ENCODE measurements around the gene SLC7A7. TPM values are rescaled to one million over a fixed set of nuclear protein-coding genes. Genes with fewer than 3 reads are reported as not detected.
A peak's percentile ranks its signal among the peaks of the same experiment; 100 is the strongest.

The SLC7A7 gene
- total and polyA plus RNA-seq, 10 of the 15 experiments (the other 5 are each of a cell fraction or from before 2014, with no cell fraction given) = 27.8 to 79.2 (median 50.8) TPM

- TF ChIP-seq EP300 (IDR thresholded peaks at IDR 0.05; ENCODE audit: borderline replicate concordance in 1 of 2, control insufficient read depth in 1 of 2, low read depth in 2 of 2, low read length in 2 of 2) (0 out of 4 replicates have a peak, but pooled peaks of 1 of the 2 experiments have one; percentile 11), EZH2 (IDR thresholded peaks at IDR 0.05; ENCODE audit: borderline replicate concordance, control insufficient read depth, low read depth, low read length) (no peak), KAT2A (conservative IDR thresholded peaks at IDR 0.05; ENCODE audit: control insufficient read depth, low read depth, low read length) (no peak), CREB1 (IDR thresholded peaks at IDR 0.05; ENCODE audit: low read depth) (no peak), RFX5 (IDR thresholded peaks at IDR 0.05; ENCODE audit: low read depth, low read length) (no peak), NBN (IDR thresholded peaks at IDR 0.05) (peak; percentile 94), TCF12 (IDR thresholded peaks at IDR 0.05; ENCODE audit: low read depth, low read length) (no peak), EED (IDR thresholded peaks at IDR 0.05; ENCODE audit: low read depth) (peak; percentile 86), RBBP5 (conservative IDR thresholded peaks at IDR 0.05) (no peak), POU2F2 (IDR thresholded peaks at IDR 0.05; ENCODE audit: borderline replicate concordance, low read depth, low read length) (0 out of 3 replicates have a peak, but pooled peaks have one; percentile 9), HDGF (IDR thresholded peaks at IDR 0.05) (peak; percentile 84; the same call in 1 of the 2 replicates), BMI1 (IDR thresholded peaks at IDR 0.05; ENCODE audit: borderline replicate concordance) (peak; percentile 11; the same call in 1 of the 2 replicates), DPF2 (IDR thresholded peaks at IDR 0.05) (no peak; the same call in 1 of the 2 replicates), RAD51 (IDR thresholded peaks at IDR 0.05) (no peak), ZBED1 (IDR thresholded peaks at IDR 0.05; ENCODE audit: borderline replicate concordance) (peak; percentile 49; the same call in 1 of the 2 replicates)
- TF ChIP-seq, protein P1, sequence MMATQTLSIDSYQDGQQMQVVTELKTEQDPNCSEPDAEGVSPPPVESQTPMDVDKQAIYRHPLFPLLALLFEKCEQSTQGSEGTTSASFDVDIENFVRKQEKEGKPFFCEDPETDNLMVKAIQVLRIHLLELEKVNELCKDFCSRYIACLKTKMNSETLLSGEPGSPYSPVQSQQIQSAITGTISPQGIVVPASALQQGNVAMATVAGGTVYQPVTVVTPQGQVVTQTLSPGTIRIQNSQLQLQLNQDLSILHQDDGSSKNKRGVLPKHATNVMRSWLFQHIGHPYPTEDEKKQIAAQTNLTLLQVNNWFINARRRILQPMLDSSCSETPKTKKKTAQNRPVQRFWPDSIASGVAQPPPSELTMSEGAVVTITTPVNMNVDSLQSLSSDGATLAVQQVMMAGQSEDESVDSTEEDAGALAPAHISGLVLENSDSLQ (IDR thresholded peaks at IDR 0.05) = no peak
Measured at GRCh38 chr14:22802860-22803686, 12.2 kb downstream of the SLC7A7 start (continued).

Measured in GM12878 (cell line).